OCI-LY7 (cell line): Measurements from ENCODE around the gene C1orf35. TPM values are rescaled to one million over a fixed set of nuclear protein-coding genes. Genes with fewer than 3 reads are reported as not detected.

Experiments used
- BruUV-seq: library from RNA; stranded (reverse); fragments of 400-500 nt; replicated peaks from 2 replicates; lab custom pipeline; 2021; lab: Mats Ljungman, UMichigan
- CTCF ChIA-PET: fragments of 300-600 bp; sonication (Branson Sonifier 250); formaldehyde crosslinking; loops from one replicate; lab custom pipeline; 2022; ENCODE audit warnings: antibody characterized with exemption; ENCODE audit not compliant: unreplicated experiment; lab: Charles Lee
- POLR2A ChIA-PET: fragments of 300-600 bp; sonication (Branson Sonifier 250); formaldehyde crosslinking; loops from one replicate; lab custom pipeline; 2022; ENCODE audit warnings: antibody characterized with exemption; lab: Charles Lee
- DNase-seq: peaks from one replicate; pipeline ENCODE4 v3.0.0-alpha.2; 2015; ENCODE audit warnings: low spot score
- H2AFZ ChIP-seq: fragments of 200-600 bp; sonication (generic), shearing (Covaris generic); 2 replicates; pipeline ENCODE4 v1.6.1; 2014; ENCODE audit warnings: mild to moderate bottlenecking, antibody characterized with exemption, low read length, moderate library complexity
- H3K27ac ChIP-seq: fragments of 200-600 bp; sonication (generic); 2 replicates; pipeline ENCODE4 v1.5.1; 2014; ENCODE audit warnings: mixed run types, low read depth, mild to moderate bottlenecking, moderate library complexity, low read length, inconsistent platforms; ENCODE audit not compliant: poor library complexity, severe bottlenecking
- H3K36me3 ChIP-seq: fragments of 200-600 bp; sonication (generic); 2 replicates; pipeline ENCODE4 v1.6.1; 2014; ENCODE audit warnings: mild to moderate bottlenecking, antibody characterized with exemption, low read length, moderate library complexity, mixed read lengths; ENCODE audit not compliant: insufficient read depth
- H3K4me1 ChIP-seq: fragments of 200-600 bp; sonication (generic); 2 replicates; pipeline ENCODE4 v1.5.1; 2014; ENCODE audit warnings: mild to moderate bottlenecking, low read length; ENCODE audit not compliant: insufficient read depth, poor library complexity, severe bottlenecking
- H3K4me2 ChIP-seq: fragments of 200-600 bp; sonication (generic); 2 replicates; pipeline ENCODE4 v1.6.1; 2014; ENCODE audit warnings: mild to moderate bottlenecking, low read length
- H3K4me3 ChIP-seq: fragments of 200-600 bp; sonication (generic); 2 replicates; pipeline ENCODE4 v1.5.1; 2014; ENCODE audit warnings: mild to moderate bottlenecking, low read depth, low read length; ENCODE audit not compliant: poor library complexity, severe bottlenecking
- H3K79me2 ChIP-seq: fragments of 200-600 bp; sonication (generic); 2 replicates; pipeline ENCODE4 v1.6.1; 2016; ENCODE audit warnings: low read depth, mild to moderate bottlenecking, low read length, moderate library complexity, mixed read lengths; ENCODE audit not compliant: insufficient read depth
- H3K9me2 ChIP-seq: fragments of 200-600 bp; sonication (generic); 2 replicates; pipeline ENCODE4 v1.6.1; 2016; ENCODE audit warnings: mild to moderate bottlenecking, low read length, mixed read lengths; ENCODE audit not compliant: insufficient read depth
- H3K9me3 ChIP-seq: fragments of 200-600 bp; sonication (generic); 2 replicates; pipeline ENCODE4 v1.6.1; 2014; ENCODE audit warnings: mild to moderate bottlenecking, mixed run types, low read length, mixed read lengths
- H4K20me1 ChIP-seq: fragments of 200-600 bp; sonication (generic); 2 replicates; pipeline ENCODE4 v1.6.1; 2014; ENCODE audit warnings: mild to moderate bottlenecking, antibody characterized with exemption, low read length, moderate library complexity, mixed read lengths; ENCODE audit not compliant: insufficient read depth
- EZH2phosphoT487 ChIP-seq: fragments of 200-600 bp; sonication (generic); IDR thresholded peaks from 2 replicates; pipeline ENCODE4 v1.6.1; 2018; ENCODE audit warnings: low read depth, borderline replicate concordance, mild to moderate bottlenecking, mixed run types, antibody characterized with exemption, low read length, moderate library complexity, mixed read lengths
- intact Hi-C: fragments of 100-400 bp; cut with micrococcal nuclease; formaldehyde crosslinking; loops from one replicate; pipeline ENCODE4 v1.10.0; 2022; ENCODE audit not compliant: unreplicated experiment
- total RNA-seq, 2 experiments: library from RNA; depleted of rRNA in 1 of 2; stranded (reverse); fragments of >200 nt in 1 of 2; shearing (Covaris generic) in 1 of 2; gene quantifications; 2 replicates each; pipeline ENCODE4 v1.2.3, GENCODE V29; 2014 to 2022
- TF ChIP-seq, protein P1 (sequence below): fragments of 200-600 bp; sonication (generic); conservative IDR thresholded peaks from 2 replicates; pipeline ENCODE4 v1.5.1; 2014; ENCODE audit warnings: mild to moderate bottlenecking, antibody characterized with exemption, low read length, moderate library complexity, mixed read lengths

Gene C1orf35
- total RNA-seq, 2 experiments from 2014 or later = 30.7 to 33.3 TPM

- TF ChIP-seq, protein P1, sequence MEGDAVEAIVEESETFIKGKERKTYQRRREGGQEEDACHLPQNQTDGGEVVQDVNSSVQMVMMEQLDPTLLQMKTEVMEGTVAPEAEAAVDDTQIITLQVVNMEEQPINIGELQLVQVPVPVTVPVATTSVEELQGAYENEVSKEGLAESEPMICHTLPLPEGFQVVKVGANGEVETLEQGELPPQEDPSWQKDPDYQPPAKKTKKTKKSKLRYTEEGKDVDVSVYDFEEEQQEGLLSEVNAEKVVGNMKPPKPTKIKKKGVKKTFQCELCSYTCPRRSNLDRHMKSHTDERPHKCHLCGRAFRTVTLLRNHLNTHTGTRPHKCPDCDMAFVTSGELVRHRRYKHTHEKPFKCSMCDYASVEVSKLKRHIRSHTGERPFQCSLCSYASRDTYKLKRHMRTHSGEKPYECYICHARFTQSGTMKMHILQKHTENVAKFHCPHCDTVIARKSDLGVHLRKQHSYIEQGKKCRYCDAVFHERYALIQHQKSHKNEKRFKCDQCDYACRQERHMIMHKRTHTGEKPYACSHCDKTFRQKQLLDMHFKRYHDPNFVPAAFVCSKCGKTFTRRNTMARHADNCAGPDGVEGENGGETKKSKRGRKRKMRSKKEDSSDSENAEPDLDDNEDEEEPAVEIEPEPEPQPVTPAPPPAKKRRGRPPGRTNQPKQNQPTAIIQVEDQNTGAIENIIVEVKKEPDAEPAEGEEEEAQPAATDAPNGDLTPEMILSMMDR = peak; percentile 61
- TF ChIP-seq EZH2phosphoT487 = no peak
- BruUV-seq = no TSS peak
- peak; percentile 40 for DNase-seq
- Histone ChIP-seq H3K4me1 (no peaks in the 10 kb centered on the region), H3K79me2 (no peaks in the 10 kb centered on the region), H3K4me2 (no peak overlapping the region), H2AFZ (no peak overlapping the region), H4K20me1 (no peaks in the 10 kb centered on the region; the same call in 1 of the 2 replicates), H3K4me3 (no peak overlapping the region), H3K9me3 (no peaks in the 10 kb centered on the region), H3K9me2 (no peaks in the 10 kb centered on the region), H3K36me3 (no peaks in the 10 kb centered on the region), H3K27ac (no peak overlapping the region)
- CTCF ChIA-PET = interaction anchor here (0.5 kb wide), 1 partner anchor 405 kb away, joined by 3 read pairs; no protein-coding TSS in a partner anchor
- POLR2A ChIA-PET = no interaction called here
- intact Hi-C loops = loop anchor here (1.0 to 2.0 kb wide), 2 partner anchors 72 to 75 kb away; no protein-coding TSS in a partner anchor
Observed at GRCh38 chr1:228073857-228074545, 29.1 kb downstream of the C1orf35 start.

DNA sequence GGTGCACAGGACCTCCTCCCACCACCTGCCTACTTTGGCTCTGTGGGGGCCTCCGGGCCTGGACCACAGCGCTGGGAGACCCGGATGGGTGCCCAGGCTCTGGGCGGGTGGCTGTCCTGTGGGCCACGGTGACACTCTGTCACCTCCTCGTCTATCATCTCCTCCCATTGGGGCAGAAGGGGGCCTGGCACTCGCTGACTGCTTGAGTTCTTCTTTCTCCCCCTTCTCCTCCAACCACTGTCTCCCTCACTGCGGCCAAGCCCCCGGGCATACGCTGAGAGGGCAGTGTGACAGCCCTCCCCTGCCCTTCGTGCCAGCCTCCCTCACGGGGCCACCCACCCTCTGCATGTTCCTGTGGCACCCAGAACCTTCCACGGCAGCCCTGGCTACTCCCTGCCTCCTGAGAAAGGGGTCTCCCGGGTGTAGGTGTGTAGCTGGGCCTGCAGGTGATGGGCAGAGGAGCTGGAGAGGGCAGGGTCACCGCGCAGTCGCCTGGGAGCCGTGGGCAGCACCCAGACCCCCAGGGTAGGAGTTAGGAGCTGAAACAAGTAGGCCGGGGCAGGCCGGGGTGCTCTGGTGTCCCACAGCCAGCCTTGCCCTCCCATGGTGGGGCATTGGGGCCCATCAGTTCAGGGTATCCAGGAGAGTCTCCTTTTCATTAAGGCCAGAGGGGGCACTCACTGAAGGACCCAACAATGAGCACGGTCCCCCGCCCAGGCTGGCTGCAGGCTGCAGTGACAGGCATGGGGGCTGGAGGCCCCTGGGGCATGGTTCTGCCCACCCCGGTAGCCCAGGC is 29.9 kb downstream of the C1orf35 start:
- Histone ChIP-seq H3K9me2 (no peaks in the 10 kb centered on the region), H3K4me2 (no peak overlapping the region), H3K27ac (no peak overlapping the region), H3K4me3 (no peak overlapping the region), H3K9me3 (no peaks in the 10 kb centered on the region), H2AFZ (no peak overlapping the region), H3K4me1 (no peaks in the 10 kb centered on the region), H4K20me1 (no peaks in the 10 kb centered on the region; the same call in 1 of the 2 replicates), H3K79me2 (no peaks in the 10 kb centered on the region), H3K36me3 (no peaks in the 10 kb centered on the region)
- TF ChIP-seq, protein P1 = no peak
- TF ChIP-seq EZH2phosphoT487 = no peak
- intact Hi-C loops = loop anchor here (2.0 kb wide), 1 partner anchor 74 kb away; no protein-coding TSS in a partner anchor
- no TSS peak for BruUV-seq
- ChIA-PET POLR2A (no interaction called here), CTCF (no interaction called here)
- DNase-seq = no peak
